ENCODE measurements around the gene HMX1. TPM values are rescaled to one million over a fixed set of nuclear protein-coding genes. Genes with fewer than 3 reads are reported as not detected.

Gene HMX1
- total RNA-seq, 1 donor from 2014 or later, result 1.1 TPM

- no peak overlapping the region for H3K27ac Mint-ChIP-seq (ENCODE audit: unreplicated experiment)
- H3K27me3 Mint-ChIP-seq (ENCODE audit: low read depth), result peaks cover 51% of the 10 kb centered on the region
- no peak for TF ChIP-seq CTCF (conservative IDR thresholded peaks at IDR 0.05)
- H3K9me3 Mint-ChIP-seq, result no peaks in the 10 kb centered on the region
- H3K36me3 Mint-ChIP-seq (ENCODE audit: low read depth), result no peaks in the 10 kb centered on the region
- no peak for DNase-seq (ENCODE audit: low read depth, low spot score)
- no peak overlapping the region for H3K4me3 Mint-ChIP-seq
- H3K4me1 Mint-ChIP-seq, result no peaks in the 10 kb centered on the region
These were observed 43.0 kb upstream of the HMX1 start for GRCh38 chr4:8914461-8915171.

- DNase-seq (ENCODE audit: low read depth, low spot score), result no peak
- Mint-ChIP-seq H3K4me1 (no peaks in the 10 kb centered on the region), H3K27me3 (ENCODE audit: low read depth) (peaks cover 48% of the 10 kb centered on the region), H3K36me3 (ENCODE audit: low read depth) (no peaks in the 10 kb centered on the region), H3K27ac (ENCODE audit: unreplicated experiment) (no peak overlapping the region), H3K4me3 (no peak overlapping the region), H3K9me3 (no peaks in the 10 kb centered on the region)
- no peak for TF ChIP-seq CTCF (conservative IDR thresholded peaks at IDR 0.05)
These were observed 42.3 kb upstream of the HMX1 start for GRCh38 chr4:8913858-8914460.

GRCh38 chr4:8913121-8913857 is 41.6 kb upstream of the HMX1 start:
- H3K4me3 Mint-ChIP-seq, result no peak overlapping the region
- peaks cover 46% of the 10 kb centered on the region for H3K27me3 Mint-ChIP-seq (ENCODE audit: low read depth)
- no peak for DNase-seq (ENCODE audit: low read depth, low spot score)
- no peak overlapping the region for H3K27ac Mint-ChIP-seq (ENCODE audit: unreplicated experiment)
- no peaks in the 10 kb centered on the region for H3K9me3 Mint-ChIP-seq
- TF ChIP-seq CTCF (conservative IDR thresholded peaks at IDR 0.05), result no peak
- H3K36me3 Mint-ChIP-seq (ENCODE audit: low read depth), result no peaks in the 10 kb centered on the region
- H3K4me1 Mint-ChIP-seq, result no peaks in the 10 kb centered on the region

- H3K27me3 Mint-ChIP-seq (ENCODE audit: low read depth), result peaks cover 44% of the 10 kb centered on the region
- no peaks in the 10 kb centered on the region for H3K36me3 Mint-ChIP-seq (ENCODE audit: low read depth)
- H3K4me3 Mint-ChIP-seq, result no peak overlapping the region
- H3K9me3 Mint-ChIP-seq, result no peaks in the 10 kb centered on the region
- DNase-seq (ENCODE audit: low read depth, low spot score), result no peak
- no peaks in the 10 kb centered on the region for H3K4me1 Mint-ChIP-seq
- TF ChIP-seq CTCF (conservative IDR thresholded peaks at IDR 0.05), result no peak
- H3K27ac Mint-ChIP-seq (ENCODE audit: unreplicated experiment), result no peak overlapping the region
These were observed 40.9 kb upstream of the HMX1 start for GRCh38 chr4:8912506-8912905.

- Mint-ChIP-seq H3K36me3 (ENCODE audit: low read depth) (no peaks in the 10 kb centered on the region), H3K4me3 (no peak overlapping the region), H3K27ac (ENCODE audit: unreplicated experiment) (no peak overlapping the region), H3K4me1 (no peaks in the 10 kb centered on the region), H3K27me3 (ENCODE audit: low read depth) (peaks cover 43% of the 10 kb centered on the region), H3K9me3 (no peaks in the 10 kb centered on the region)
- TF ChIP-seq CTCF (conservative IDR thresholded peaks at IDR 0.05), result no peak
- DNase-seq (ENCODE audit: low read depth, low spot score), result no peak
These were observed 40.4 kb upstream of the HMX1 start for GRCh38 chr4:8912089-8912455.
